Fibroblast of the aortic adventitia (primary cell): ENCODE results near the gene RAD17. TPM values are rescaled to one million over a fixed set of nuclear protein-coding genes. Genes with fewer than 3 reads are reported as not detected.
"Not testable (repeated sequence)": the region's sequence is repeated elsewhere in the genome, so short reads cannot be mapped to it uniquely, and the experiment has no call there.

Source experiments
- DNase-seq: peaks from one replicate; pipeline ENCODE4 v3.0.0-alpha.2; 2010; ENCODE audit warnings: low read depth
- H3K4me3 ChIP-seq: 2 replicates; pipeline ENCODE4 v1.5.1; 2011; ENCODE audit warnings: low read depth, mild to moderate bottlenecking, control low read depth, low read length, moderate library complexity
- total RNA-seq: library from RNA; depleted of rRNA; stranded (reverse); fragments of >200 nt; gene quantifications from 2 replicates; pipeline ENCODE4 v1.2.3, GENCODE V29; 2012; ENCODE audit warnings: low replicate concordance
- TF ChIP-seq, protein P1 (sequence below): IDR thresholded peaks from 2 replicates; pipeline ENCODE4 v1.5.1; 2011; ENCODE audit warnings: mild to moderate bottlenecking, low read length, control low read depth, inconsistent platforms; ENCODE audit not compliant: insufficient read depth

RAD17 gene
- total RNA-seq, 1 donor = 26.1 TPM

DNA sequence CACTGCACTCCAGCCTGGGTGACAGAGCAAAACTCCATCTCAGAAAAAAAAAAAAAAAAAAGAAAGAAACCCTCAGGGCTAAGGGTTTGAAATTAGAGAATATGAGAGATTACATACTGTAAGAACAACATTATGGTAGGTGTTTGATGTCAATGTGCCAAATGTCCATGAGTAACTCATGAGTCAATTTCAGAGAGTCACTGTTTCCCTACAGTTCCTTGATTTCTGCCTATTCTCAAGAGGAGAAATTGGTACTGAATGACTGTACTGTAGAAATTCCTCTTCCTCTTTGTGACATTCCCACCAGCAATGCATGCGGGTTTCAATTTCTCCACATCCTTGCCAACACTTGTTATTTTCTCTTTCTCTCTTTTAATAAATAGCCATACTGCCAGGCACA is 80.5 kb downstream of the RAD17 start:
- no peak overlapping the region for H3K4me3 ChIP-seq
- peak; percentile 87 for DNase-seq
- TF ChIP-seq, protein P1, sequence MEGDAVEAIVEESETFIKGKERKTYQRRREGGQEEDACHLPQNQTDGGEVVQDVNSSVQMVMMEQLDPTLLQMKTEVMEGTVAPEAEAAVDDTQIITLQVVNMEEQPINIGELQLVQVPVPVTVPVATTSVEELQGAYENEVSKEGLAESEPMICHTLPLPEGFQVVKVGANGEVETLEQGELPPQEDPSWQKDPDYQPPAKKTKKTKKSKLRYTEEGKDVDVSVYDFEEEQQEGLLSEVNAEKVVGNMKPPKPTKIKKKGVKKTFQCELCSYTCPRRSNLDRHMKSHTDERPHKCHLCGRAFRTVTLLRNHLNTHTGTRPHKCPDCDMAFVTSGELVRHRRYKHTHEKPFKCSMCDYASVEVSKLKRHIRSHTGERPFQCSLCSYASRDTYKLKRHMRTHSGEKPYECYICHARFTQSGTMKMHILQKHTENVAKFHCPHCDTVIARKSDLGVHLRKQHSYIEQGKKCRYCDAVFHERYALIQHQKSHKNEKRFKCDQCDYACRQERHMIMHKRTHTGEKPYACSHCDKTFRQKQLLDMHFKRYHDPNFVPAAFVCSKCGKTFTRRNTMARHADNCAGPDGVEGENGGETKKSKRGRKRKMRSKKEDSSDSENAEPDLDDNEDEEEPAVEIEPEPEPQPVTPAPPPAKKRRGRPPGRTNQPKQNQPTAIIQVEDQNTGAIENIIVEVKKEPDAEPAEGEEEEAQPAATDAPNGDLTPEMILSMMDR = no peak

- DNase-seq, H3K4me3 ChIP-seq: not testable (repeated sequence)
These were observed 80.9 kb downstream of the RAD17 start for GRCh38 chr5:69450527-69450926.

DNA sequence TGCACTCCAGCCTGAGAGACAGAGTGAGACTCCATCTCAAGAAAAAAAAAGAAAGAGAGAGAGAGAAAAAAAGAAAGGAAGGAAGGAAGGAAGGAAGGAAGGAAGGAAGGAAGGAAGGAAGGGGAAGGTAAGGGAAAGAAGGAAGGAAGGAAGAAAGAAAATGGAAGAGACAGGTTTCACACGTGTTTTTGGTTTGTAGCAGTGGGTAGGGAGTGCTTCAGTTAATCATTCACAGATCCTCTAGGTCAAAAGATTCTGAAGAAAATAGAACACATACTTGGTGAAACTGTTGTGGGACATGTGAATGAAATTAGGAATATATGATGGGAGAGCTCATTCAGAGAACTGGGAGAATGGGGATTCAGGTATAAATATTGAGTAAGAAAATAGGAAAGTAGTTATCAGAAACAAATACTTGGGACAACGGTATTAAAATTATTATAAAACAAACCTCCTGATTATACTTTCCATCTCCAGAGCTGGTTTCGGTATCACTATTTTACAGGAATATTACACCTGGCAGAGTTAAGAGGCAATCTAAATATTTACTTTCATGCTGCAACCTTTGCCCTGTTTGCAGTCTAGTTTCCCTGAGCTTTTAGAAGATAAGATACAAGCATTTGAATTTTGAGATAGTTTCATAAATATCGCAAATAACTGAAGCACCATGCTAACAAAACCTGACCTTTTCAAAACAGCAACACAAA is 82.5 kb downstream of the RAD17 start:
- no peak for DNase-seq
- TF ChIP-seq, protein P1 = no peak
- no peak overlapping the region for H3K4me3 ChIP-seq

- not testable (repeated sequence) for H3K4me3 ChIP-seq, DNase-seq
These were observed 83.9 kb downstream of the RAD17 start for GRCh38 chr5:69453487-69453886.

GRCh38 chr5:69454460-69455249 is 85.0 kb downstream of the RAD17 start:
- DNase-seq = no peak
- TF ChIP-seq, protein P1 = no peak
- H3K4me3 ChIP-seq = no peak overlapping the region

GRCh38 chr5:69455428-69455988 is 85.9 kb downstream of the RAD17 start:
- not testable (repeated sequence) for H3K4me3 ChIP-seq, DNase-seq

DNA sequence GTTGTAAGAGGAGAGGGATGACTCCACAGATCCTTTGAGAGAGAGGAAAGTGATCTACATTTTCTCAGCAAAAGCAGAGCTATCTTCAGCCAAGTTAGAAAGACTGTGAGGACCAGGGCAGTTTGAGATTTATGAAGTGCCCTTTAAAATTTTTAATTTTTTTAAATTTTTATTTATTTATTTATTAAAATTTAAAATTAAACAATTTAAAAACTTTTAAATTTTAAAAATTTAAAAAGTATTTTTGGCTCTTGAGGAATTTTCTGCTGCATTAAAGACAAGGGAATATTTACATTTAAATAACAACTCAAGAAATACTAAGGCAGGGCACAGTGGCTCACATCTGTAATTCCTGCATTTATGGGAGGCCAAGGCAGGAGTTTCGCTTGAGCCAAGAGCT is 92.6 kb downstream of the RAD17 start:
- no peak overlapping the region for H3K4me3 ChIP-seq
- no peak for DNase-seq
- TF ChIP-seq, protein P1 = no peak

Other genes with a start within 250 kb of the RAD17 start
- gene CCNB1, start 202.7 kb upstream of the RAD17 start, total RNA-seq = 16.4 and 51.7 TPM in 2 replicates
- gene CENPH, start 180.2 kb upstream of the RAD17 start, total RNA-seq = 9.6 and 20.2 TPM in 2 replicates
- gene CDK7, start 134.9 kb upstream of the RAD17 start, total RNA-seq = 22.0 and 50.8 TPM in 2 replicates
- gene CCDC125, start 37.0 kb upstream of the RAD17 start, total RNA-seq = 8.8 and 9.6 TPM in 2 replicates
- gene AK6, start 298 bp upstream of the RAD17 start, total RNA-seq = 47.3 and 55.2 TPM in 2 replicates
- gene TAF9, start 298 bp upstream of the RAD17 start, total RNA-seq = 29.3 and 86.2 TPM in 2 replicates
- gene MARVELD2, start 45.3 kb downstream of the RAD17 start, total RNA-seq = 0.63 and 0.65 TPM in 2 replicates
- gene OCLN, start 123.0 kb downstream of the RAD17 start, total RNA-seq = 1.1 and 3.0 TPM in 2 replicates
- 53.8 and 67.9 TPM in 2 replicates for gene GTF2H2C, start 190.4 kb downstream of the RAD17 start, total RNA-seq